ENCODE results near the gene GAK. TPM values are rescaled to one million over a fixed set of nuclear protein-coding genes. Genes with fewer than 3 reads are reported as not detected.

GAK gene
- polyA plus RNA-seq, 1 of the 3 experiments (the other 2 are of a cell fraction) = 35.9 TPM

GRCh38 chr4:952881-953573 lies 20.9 kb upstream of the GAK start:
- Histone ChIP-seq H3K36me3 (replicated peaks in 1 of 2; ENCODE audit: control insufficient read depth in 1 of 2, insufficient read depth in 2 of 2, low read length in 1 of 2) (peaks cover 0 to 5% of the 10 kb centered on the region in 2 experiments), H3K4me1 (ENCODE audit: control insufficient read depth in 1 of 2, insufficient read depth in 2 of 2, low read depth in 1 of 2, low read length in 1 of 2) (no peaks in the 10 kb centered on the region), H3K4me3 (ENCODE audit: low read depth in 2 of 2, low read length in 1 of 2) (no peak overlapping the region), H3K4me2 (no peak overlapping the region), H3K9ac (no peak overlapping the region), H3K9me2 (no peaks in the 10 kb centered on the region), H3K79me2 (ENCODE audit: insufficient read depth) (no peaks in the 10 kb centered on the region), H3K27me3 (ENCODE audit: insufficient read depth) (no peaks in the 10 kb centered on the region), H3K27ac (ENCODE audit: low read depth in 2 of 2, low read length in 1 of 2) (no peak overlapping the region), H2AFZ (ENCODE audit: low read depth) (no peak overlapping the region), H3F3A (replicated peaks; ENCODE audit: insufficient read depth) (no peaks in the 10 kb centered on the region), H4K20me1 (ENCODE audit: insufficient read depth) (no peaks in the 10 kb centered on the region), H3K9me3 (no peaks in the 10 kb centered on the region)
- POLR2A ChIA-PET = no interaction called here
- 92% methylated on average over 15 of the region's 28 CpGs for WGBS (ENCODE audit: low lambda C conversion rate)
- CTCF ChIA-PET = no interaction called here
- DNase-seq = peak; percentile 17
- TF ChIP-seq YY1 (IDR thresholded peaks at IDR 0.05; ENCODE audit: low read depth) (no peak), GATA2 (CRISPR knock-in tag; IDR thresholded peaks at IDR 0.05) (no peak), NFIC (IDR thresholded peaks at IDR 0.05; ENCODE audit: borderline replicate concordance) (no peak), CTCF (IDR thresholded peaks at IDR 0.05) (no peak), FOSL2 (IDR thresholded peaks at IDR 0.05; ENCODE audit: borderline replicate concordance, low read depth) (no peak), POLR2AphosphoS5 (IDR thresholded peaks at IDR 0.05; ENCODE audit: low read depth, low read length) (no peak), SMC3 (IDR thresholded peaks at IDR 0.05; ENCODE audit: low read depth, low read length) (no peak), EP300 (IDR thresholded peaks at IDR 0.05; ENCODE audit: borderline replicate concordance in 1 of 2, low read depth in 1 of 2, low read length in 1 of 2) (no peak), FOXJ3 (CRISPR knock-in tag; IDR thresholded peaks at IDR 0.05) (no peak), MAX (IDR thresholded peaks at IDR 0.05; ENCODE audit: low read depth) (no peak), TCF12 (IDR thresholded peaks at IDR 0.05) (no peak), MEF2A (IDR thresholded peaks at IDR 0.05; ENCODE audit: borderline replicate concordance, low read depth) (no peak), RCOR1 (IDR thresholded peaks at IDR 0.05; ENCODE audit: low read length) (no peak), REST (IDR thresholded peaks at IDR 0.05; ENCODE audit: low read depth, low read length) (no peak), NRF1 (IDR thresholded peaks at IDR 0.05; ENCODE audit: low read depth, low read length) (no peak), ELF1 (IDR thresholded peaks at IDR 0.05) (no peak), RXRA (IDR thresholded peaks at IDR 0.05; ENCODE audit: borderline replicate concordance, low read depth) (no peak)
- TF ChIP-seq, protein P1, sequence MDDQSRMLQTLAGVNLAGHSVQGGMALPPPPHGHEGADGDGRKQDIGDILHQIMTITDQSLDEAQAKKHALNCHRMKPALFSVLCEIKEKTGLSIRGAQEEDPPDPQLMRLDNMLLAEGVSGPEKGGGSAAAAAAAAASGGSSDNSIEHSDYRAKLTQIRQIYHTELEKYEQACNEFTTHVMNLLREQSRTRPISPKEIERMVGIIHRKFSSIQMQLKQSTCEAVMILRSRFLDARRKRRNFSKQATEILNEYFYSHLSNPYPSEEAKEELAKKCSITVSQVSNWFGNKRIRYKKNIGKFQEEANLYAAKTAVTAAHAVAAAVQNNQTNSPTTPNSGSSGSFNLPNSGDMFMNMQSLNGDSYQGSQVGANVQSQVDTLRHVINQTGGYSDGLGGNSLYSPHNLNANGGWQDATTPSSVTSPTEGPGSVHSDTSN (IDR thresholded peaks at IDR 0.05) = no peak
- TF ChIP-seq, protein P2, sequence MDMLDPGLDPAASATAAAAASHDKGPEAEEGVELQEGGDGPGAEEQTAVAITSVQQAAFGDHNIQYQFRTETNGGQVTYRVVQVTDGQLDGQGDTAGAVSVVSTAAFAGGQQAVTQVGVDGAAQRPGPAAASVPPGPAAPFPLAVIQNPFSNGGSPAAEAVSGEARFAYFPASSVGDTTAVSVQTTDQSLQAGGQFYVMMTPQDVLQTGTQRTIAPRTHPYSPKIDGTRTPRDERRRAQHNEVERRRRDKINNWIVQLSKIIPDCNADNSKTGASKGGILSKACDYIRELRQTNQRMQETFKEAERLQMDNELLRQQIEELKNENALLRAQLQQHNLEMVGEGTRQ (IDR thresholded peaks at IDR 0.05; ENCODE audit: borderline replicate concordance, low read depth, low read length) = no peak

Measured in SK-N-SH (cell line).